GM21447 (cell line): ENCODE data around the gene VEGFB.

ENCODE experiments used
- ATAC-seq: cut with Tn5 transposase; IDR thresholded peaks from one replicate; pipeline ENCODE4 v1.9.1; 2021; ENCODE audit not compliant: unreplicated experiment

VEGFB gene

DNA sequence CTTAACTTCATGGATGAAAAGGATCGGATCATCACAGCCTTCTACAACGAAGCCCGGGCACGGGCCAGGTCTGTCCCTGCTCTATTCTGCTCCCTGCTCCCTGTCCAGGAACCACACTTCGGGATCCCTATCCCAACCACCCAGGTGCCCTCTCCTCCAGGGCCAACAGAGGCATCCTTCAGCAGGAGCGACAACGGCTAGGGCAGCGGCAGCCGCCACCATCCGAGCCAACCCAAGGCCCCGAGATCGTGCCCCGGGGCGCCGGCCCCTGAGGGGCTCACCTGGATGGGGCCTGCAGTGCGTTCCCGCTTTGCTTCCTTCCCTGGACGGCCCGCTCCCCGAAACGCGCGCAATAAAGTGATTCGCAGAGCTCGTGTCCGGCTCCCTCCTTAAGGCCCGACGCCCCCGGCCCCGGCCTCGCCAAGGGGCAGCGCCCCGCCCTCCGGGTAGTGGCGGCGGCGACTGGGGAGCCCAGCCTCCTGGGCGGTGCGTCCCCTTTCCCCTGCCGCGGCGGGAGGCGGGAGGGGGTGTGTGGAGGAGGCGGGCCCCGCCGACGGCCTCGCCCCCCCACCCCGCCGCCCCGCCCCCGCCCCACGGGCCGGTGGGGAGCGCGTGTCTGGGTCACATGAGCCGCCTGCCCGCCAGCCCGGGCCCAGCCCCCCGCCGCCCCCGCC lies at the start of gene VEGFB:
TSS of gene VEGFB (plus strand) at position 672 of the 674 bp plus-strand sequence. CDS start 250 bp downstream, outside the sequence.
- no peak for ATAC-seq

DNA sequence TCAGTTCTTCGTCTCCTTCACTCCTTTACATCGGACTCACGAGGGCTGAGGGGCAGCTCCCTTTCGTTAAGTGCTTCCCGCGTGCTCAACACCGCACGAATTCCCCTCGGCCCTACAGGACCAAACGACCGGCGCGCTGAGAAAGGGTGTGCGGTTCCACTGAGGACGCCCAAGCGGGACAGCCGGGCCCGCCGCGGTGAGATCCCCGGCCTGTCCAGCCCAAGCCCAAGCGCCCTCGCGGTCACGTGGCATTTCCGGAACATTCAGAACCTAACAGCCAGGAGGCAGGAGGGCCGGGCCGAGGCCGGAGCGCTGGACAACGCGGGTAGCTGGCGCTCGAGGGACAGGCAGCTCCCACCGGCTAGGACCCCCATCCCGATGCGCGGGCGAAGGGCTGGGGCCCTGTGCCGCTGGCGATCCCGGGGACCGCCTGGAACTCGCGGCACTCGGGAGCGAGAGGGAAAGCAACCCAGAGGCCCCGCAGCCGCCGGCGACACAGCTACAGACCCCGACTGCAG lies 49.1 kb upstream of the VEGFB start:
- peak; percentile 17 for ATAC-seq

- ATAC-seq = peak; percentile 87
Measured at GRCh38 chr11:64185693-64186491, 48.5 kb upstream of the VEGFB start, which contains the start of gene STIP1. Gene STIP1 (plus strand): TSS chr11:64186171. CDS start chr11:64186262, 91 bp downstream.

DNA sequence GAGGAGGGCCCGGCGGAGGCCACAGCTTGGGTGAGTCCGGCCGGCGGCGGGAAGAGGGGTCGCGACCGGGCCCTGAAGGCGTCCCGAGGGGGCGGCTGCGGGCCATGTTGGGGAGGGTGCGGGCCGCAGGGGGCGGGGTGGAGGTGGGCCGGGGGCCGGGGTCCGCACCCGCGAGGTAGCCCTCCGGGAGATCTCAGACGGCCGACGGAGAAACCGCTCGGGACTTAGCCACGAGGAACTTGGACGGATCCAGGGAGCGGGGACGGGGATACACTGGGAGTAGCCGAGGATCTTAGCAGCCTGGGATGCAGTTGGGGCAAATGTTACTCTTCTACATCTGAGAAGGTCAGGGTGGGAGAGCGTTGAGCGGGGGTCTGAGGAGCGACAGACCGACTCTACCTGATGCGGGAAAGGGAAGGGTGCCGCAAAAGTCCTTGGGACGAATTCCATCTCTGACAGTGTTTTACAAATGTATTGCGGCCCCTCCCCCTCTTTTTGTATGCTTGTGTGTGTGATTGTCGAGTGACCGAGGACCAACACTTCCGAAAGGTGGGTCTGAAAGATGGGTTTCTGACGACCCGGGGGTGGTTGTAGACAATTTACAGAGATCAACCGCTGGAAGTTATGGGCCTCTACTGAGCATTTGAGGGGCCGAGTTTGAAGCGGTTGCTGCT lies 47.8 kb upstream of the VEGFB start:
- no peak for ATAC-seq

- ATAC-seq = no peak
Measured at GRCh38 chr11:64192434-64192833, 42.0 kb upstream of the VEGFB start.

GRCh38 chr11:64196626-64197025 lies 37.8 kb upstream of the VEGFB start:
- no peak for ATAC-seq

DNA sequence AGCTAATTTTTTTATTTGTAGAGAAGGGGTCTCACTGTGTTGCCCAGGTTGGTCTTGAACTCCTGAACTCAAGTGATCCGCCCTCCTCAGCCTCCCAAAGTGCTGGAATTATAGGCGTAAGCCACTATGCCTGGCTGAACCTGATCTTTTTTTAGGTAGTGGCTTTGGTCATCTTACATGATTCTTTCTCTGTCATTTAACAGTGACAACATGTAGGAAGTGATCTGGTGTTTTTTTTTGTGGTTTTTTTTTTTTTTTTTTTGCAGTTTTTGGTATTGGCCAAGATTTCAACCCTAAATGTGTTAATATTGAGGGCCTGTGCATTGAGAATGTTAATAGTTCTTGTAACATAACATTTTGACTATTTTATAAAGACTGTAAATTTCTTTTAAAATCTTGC lies 35.9 kb upstream of the VEGFB start:
- no peak for ATAC-seq

GRCh38 chr11:64201543-64201942 lies 32.8 kb upstream of the VEGFB start:
- ATAC-seq = no peak

GRCh38 chr11:64202992-64203391 lies 31.4 kb upstream of the VEGFB start:
- no peak for ATAC-seq

GRCh38 chr11:64203421-64204079 lies 30.8 kb upstream of the VEGFB start:
- no peak for ATAC-seq

DNA sequence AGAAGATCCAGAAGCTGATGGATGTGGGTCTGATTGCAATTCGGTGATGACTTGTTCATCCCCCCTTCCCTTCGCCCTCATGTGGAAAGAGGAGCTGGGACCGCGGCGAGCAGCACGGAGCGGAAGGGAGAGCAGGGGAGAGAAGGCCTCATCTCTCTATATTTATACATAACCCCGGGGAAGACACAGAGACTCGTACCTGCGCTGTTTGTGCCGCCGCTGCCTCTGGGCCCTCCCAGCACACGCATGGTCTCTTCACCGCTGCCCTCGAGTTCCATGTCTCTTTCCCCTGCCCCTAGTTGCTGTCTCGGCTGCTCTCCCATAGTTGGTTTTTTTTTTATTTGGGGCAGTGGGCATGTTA lies 30.3 kb upstream of the VEGFB start:
- ATAC-seq = no peak

- ATAC-seq = no peak
Measured at GRCh38 chr11:64204464-64204989, 29.9 kb upstream of the VEGFB start.

DNA sequence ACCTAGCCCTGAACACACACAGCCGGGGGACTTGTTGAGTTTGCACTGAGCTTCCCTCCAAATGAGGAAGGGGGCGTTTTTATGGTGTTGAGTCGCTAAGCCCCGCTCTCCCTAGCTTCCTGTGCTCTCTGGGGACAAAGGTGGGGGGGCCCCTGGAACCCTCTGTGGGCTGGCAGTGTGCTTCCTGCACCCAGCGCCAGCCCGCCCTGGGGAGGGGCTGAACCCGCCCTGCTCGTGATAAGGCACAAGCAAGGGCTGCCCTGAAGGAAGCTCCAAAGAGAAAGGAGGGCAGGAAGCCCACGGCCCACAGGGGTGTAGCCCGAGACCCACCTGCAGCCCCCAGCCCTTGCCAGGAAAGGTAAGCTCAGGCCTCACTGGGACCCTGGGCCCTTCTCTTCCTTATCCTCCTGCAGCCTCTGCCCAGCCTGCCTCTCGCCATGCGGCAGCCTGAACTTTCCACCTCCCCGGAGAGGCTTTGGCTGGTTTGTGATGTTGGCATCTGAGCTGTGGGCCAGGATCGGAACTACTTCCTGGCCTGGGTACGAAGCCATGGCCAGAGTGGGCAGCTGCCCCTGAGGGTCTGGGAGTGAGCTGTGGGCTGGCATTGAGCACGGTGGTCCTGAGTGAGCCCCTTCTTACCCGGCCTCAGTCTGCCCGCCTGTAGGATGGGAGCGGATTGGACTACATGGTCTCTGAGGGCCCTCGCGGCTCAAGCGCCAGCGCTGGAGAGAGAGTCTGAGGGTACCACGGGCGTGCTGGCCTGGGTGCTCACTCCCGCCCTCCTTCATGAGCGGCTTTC lies 27.7 kb upstream of the VEGFB start, which contains the start of gene FERMT3:
TSS of gene FERMT3 (plus strand) at position 265 of the 799 bp plus-strand sequence. CDS start 644 bp downstream, outside the sequence.
- peak; percentile 10 for ATAC-seq

DNA sequence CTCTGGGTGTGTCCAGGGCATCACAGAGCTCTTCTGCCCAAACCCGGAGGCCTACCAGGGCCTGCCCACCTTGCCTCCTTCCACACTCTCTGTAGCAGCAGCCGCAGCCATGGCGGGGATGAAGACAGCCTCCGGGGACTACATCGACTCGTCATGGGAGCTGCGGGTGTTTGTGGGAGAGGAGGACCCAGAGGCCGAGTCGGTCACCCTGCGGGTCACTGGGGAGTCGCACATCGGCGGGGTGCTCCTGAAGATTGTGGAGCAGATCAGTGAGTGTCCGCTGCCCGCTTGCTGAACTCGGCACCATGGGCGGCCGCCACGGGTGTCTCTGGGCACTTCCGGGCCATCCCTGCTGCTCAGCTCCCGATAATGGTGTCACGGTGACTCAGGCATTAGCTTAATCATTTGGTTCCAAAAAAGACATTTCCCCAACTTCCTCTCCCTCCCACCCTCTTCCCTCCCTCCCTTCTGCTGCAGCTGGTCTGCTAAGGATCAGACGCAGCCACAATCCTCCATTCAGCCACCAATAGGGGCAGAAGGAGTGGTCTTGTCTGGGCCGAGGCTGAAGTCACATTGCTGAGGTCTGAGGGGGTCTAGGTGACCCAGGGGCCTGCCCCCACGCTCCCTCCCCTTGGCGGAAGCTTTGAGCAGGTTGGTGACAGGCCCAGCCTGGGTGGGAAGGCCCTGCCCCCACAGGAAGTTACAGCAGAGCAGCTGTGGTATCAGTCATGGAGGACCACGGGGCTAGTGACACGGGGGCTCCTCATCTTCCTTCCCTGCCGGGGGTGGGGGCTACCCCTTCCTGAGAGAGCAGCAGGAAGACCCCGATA lies 26.9 kb upstream of the VEGFB start:
- peak; percentile 61 for ATAC-seq

DNA sequence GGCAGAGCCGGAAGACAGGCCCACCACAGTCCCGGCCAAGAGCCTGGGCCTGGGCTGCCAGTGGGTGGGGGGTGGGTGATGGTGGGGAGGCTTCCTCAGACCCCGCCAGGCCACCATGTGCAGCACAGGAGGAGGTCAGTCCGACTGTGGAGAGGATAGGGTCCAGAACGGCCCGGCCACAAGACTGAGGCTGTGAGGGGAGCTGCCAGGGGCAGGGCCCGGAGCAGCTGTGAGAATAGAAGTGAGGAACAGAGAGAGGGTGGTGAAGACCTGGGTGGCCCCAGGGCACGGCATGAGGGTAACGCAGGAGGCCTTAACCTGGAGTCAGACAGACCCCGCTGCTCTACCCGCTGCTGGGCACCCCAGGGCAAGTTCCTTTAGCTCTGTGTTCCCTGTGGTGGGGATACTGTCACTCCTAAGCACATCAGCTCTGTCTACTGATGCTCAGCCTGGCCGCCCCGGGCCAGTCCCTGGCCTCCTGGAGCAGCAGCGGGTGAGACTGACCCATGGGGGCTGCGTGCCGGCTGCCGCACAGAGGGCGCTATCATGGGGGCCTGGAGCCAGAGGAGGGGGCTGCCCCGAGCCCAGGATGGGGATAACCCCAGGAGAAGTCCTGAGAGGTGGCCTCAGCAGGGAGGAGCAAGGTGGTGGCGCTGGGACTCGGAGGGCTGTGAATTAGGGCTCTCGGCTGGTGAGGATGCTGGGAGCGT lies 26.1 kb upstream of the VEGFB start:
- no peak for ATAC-seq

DNA sequence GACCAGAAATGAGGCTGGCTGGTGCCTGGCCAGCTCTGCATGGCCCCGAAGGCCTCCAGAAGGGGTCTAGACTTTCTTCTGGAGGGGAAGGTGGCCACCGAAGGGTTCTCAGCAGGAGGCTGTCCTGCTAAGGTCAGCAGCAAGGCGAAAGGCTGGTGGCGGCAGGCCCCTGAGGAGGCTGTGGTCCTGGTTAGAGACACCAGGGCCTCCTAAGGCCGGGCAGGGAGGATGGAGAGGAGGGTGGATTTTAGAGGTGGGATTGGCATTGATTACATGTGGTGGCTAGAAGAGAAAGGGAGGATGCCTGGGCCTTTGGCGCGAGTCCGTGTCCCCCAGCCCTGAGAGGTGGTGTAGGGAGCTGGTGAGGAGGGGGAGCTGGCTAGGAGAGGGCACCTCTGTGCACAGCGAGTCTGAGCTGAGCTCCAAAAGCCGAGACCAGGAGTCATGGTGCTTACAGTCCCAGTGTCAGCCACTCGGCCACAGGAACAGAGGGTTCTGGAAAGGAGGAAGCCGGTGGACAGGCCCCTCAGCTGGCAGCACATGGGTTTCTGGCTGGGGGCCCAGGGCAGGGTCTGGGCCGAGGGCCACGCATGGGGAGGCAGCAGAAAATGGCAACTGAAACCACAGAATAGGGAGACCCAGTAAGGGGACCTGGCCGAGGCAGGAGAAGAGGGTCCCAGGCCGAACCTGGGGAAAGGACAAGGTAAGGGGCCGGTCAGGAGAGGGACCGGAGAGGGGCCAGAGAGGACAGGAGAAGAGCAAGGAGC lies 25.4 kb upstream of the VEGFB start:
- ATAC-seq = no peak

DNA sequence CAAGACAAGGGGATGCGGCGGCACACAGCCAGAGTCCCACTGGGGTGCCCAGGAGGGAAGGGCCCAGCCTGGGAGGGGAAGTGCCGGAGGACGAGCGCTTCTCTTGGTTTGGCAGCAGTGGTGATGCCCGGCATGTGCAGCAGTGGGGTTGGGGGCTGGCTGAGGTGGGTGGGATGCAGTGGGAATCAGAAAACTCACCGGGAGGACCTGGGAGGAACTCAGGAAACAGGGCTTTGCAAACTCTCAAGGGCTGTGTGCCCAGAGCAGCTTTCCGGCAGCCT lies 24.9 kb upstream of the VEGFB start:
- no peak for ATAC-seq
